ENCODE data around the gene SLPI.

SLPI gene

DNA sequence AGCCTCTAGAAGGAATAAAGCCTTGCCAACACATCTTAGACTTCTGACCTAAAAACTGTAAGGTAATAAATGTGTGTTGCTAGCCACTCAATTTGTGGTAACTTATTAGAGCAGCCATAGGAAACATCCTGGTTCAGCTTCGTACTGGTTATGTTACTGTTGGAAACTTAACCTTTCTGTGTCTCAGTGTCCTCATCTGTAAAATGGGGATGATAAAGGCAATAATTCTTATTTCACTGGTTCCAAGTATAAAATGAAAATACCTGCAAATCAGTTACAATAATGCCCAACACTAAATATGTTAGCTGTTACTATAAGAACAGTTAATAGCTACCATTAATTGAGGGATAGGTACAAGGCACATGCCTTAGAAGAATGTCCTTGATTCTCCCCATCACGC, 38.0 kb upstream of the SLPI start:
- H4K20me1 ChIP-seq (ENCODE audit: insufficient read depth, low read length), result no peaks in the 10 kb centered on the region
- H3K4me1 ChIP-seq (ENCODE audit: insufficient read depth, low read length, severe bottlenecking), result no peaks in the 10 kb centered on the region
- no peaks in the 10 kb centered on the region for H3F3A ChIP-seq (ENCODE audit: insufficient read depth, low read length)
- no peak overlapping the region for H3K9ac ChIP-seq (ENCODE audit: low read length)
- H3K4me2 ChIP-seq (ENCODE audit: low read length), result no peak overlapping the region
- no peaks in the 10 kb centered on the region for H3K36me3 ChIP-seq (ENCODE audit: insufficient read depth, low read length)
- no peaks in the 10 kb centered on the region; the same call in 1 of the 2 replicates for H3K27me3 ChIP-seq (ENCODE audit: insufficient read depth, low read length)
- H2AFZ ChIP-seq (ENCODE audit: low read length), result no peak overlapping the region
- TF ChIP-seq, protein P1, sequence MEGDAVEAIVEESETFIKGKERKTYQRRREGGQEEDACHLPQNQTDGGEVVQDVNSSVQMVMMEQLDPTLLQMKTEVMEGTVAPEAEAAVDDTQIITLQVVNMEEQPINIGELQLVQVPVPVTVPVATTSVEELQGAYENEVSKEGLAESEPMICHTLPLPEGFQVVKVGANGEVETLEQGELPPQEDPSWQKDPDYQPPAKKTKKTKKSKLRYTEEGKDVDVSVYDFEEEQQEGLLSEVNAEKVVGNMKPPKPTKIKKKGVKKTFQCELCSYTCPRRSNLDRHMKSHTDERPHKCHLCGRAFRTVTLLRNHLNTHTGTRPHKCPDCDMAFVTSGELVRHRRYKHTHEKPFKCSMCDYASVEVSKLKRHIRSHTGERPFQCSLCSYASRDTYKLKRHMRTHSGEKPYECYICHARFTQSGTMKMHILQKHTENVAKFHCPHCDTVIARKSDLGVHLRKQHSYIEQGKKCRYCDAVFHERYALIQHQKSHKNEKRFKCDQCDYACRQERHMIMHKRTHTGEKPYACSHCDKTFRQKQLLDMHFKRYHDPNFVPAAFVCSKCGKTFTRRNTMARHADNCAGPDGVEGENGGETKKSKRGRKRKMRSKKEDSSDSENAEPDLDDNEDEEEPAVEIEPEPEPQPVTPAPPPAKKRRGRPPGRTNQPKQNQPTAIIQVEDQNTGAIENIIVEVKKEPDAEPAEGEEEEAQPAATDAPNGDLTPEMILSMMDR (IDR thresholded peaks at IDR 0.05; ENCODE audit: low read length), result no peak
- no peak for TF ChIP-seq EZH2 (IDR thresholded peaks at IDR 0.05; ENCODE audit: borderline replicate concordance, low read length)
- no peaks in the 10 kb centered on the region for H3K79me2 ChIP-seq (ENCODE audit: insufficient read depth, low read length)
- H3K4me3 ChIP-seq (ENCODE audit: low read depth, low read length, poor library complexity, severe bottlenecking), result no peak overlapping the region
- no peaks in the 10 kb centered on the region for H3K9me3 ChIP-seq (ENCODE audit: low read length)
- H3K27ac ChIP-seq (ENCODE audit: low read depth, low read length, poor library complexity, severe bottlenecking), result no peak overlapping the region
- H3K9me2 ChIP-seq (ENCODE audit: low read depth, low read length), result no peaks in the 10 kb centered on the region

DNA sequence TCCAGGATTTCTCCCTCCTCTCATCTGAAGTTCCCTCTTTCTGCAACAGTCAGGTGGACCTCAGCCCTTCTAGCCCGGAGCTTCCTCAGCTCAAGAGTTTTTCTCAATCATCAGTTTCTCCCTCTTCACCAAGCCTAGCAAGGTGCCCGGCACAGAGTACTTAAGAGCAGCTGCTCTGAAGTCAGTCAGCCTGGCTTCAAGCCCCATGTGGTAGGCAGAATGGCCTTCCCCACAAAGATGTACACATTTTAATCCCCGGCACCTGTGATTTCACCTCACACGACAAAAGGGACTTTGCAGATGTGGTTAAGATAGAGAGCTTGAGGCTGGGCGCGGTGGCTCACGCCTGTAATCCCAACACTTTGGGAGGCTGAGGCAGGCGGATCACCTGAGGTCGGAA, 37.2 kb upstream of the SLPI start:
- Histone ChIP-seq H3K4me3 (ENCODE audit: low read depth, low read length, poor library complexity, severe bottlenecking) (no peak overlapping the region), H3K9ac (ENCODE audit: low read length) (no peak overlapping the region), H4K20me1 (ENCODE audit: insufficient read depth, low read length) (no peaks in the 10 kb centered on the region), H3K4me2 (ENCODE audit: low read length) (no peak overlapping the region), H3K27ac (ENCODE audit: low read depth, low read length, poor library complexity, severe bottlenecking) (no peak overlapping the region), H3K79me2 (ENCODE audit: insufficient read depth, low read length) (no peaks in the 10 kb centered on the region), H3K27me3 (ENCODE audit: insufficient read depth, low read length) (no peaks in the 10 kb centered on the region; the same call in 1 of the 2 replicates), H3K36me3 (ENCODE audit: insufficient read depth, low read length) (no peaks in the 10 kb centered on the region), H3K9me2 (ENCODE audit: low read depth, low read length) (no peaks in the 10 kb centered on the region), H3K4me1 (ENCODE audit: insufficient read depth, low read length, severe bottlenecking) (no peaks in the 10 kb centered on the region), H2AFZ (ENCODE audit: low read length) (no peak overlapping the region), H3K9me3 (ENCODE audit: low read length) (no peaks in the 10 kb centered on the region), H3F3A (ENCODE audit: insufficient read depth, low read length) (no peaks in the 10 kb centered on the region)
- TF ChIP-seq EZH2 (IDR thresholded peaks at IDR 0.05; ENCODE audit: borderline replicate concordance, low read length), result no peak
- TF ChIP-seq, protein P1 (IDR thresholded peaks at IDR 0.05; ENCODE audit: low read length), result no peak

DNA sequence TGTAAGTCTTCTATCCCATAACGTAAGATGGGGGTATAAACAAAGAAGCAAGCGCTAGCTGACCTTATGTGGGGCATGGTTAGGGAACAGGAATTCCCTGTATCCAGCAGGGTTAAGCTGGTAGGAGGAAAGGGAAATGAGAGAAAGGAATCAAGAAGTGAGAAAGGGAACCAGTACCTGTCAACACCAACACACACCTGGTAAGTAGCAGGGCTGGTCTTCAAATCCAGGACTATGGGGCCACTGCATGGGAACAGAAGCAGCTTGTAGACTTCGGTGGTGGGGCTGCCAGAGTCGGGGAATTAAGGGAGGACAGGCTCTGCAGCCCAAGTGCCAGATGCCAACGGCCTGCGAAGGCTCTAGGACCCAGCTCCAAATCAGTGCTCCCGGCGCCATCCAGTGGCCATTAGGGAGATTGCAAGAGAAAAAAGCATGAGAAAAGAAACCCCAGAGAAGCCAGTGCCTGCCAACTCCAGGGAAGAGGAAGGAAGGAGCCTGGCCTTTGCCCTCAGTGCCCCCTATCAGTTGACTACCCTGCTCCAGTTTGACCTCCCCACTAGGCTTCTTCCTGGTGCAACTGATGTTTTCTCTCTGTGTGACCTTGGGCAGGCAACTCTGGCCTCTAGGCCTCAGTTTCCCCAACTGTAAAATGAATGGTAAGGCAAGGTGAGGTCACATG, 36.5 kb upstream of the SLPI start:
- Histone ChIP-seq H2AFZ (ENCODE audit: low read length) (no peak overlapping the region), H3K27me3 (ENCODE audit: insufficient read depth, low read length) (peaks cover 4% of the 10 kb centered on the region; the same call in 1 of the 2 replicates), H3K9ac (ENCODE audit: low read length) (no peak overlapping the region), H3K36me3 (ENCODE audit: insufficient read depth, low read length) (no peaks in the 10 kb centered on the region), H3K9me2 (ENCODE audit: low read depth, low read length) (no peaks in the 10 kb centered on the region), H3K4me3 (ENCODE audit: low read depth, low read length, poor library complexity, severe bottlenecking) (no peak overlapping the region), H3K79me2 (ENCODE audit: insufficient read depth, low read length) (no peaks in the 10 kb centered on the region), H3K4me2 (ENCODE audit: low read length) (no peak overlapping the region), H4K20me1 (ENCODE audit: insufficient read depth, low read length) (no peaks in the 10 kb centered on the region), H3F3A (ENCODE audit: insufficient read depth, low read length) (no peaks in the 10 kb centered on the region), H3K9me3 (ENCODE audit: low read length) (no peaks in the 10 kb centered on the region), H3K4me1 (ENCODE audit: insufficient read depth, low read length, severe bottlenecking) (no peaks in the 10 kb centered on the region), H3K27ac (ENCODE audit: low read depth, low read length, poor library complexity, severe bottlenecking) (no peak overlapping the region)
- TF ChIP-seq, protein P1 (IDR thresholded peaks at IDR 0.05; ENCODE audit: low read length), result peak; percentile 84
- no peak for TF ChIP-seq EZH2 (IDR thresholded peaks at IDR 0.05; ENCODE audit: borderline replicate concordance, low read length)

All from OCI-LY1 (cell line).